SK-N-MC (cell line): ENCODE measurements around the gene GRID2.

ENCODE experiments used
- EZH2 ChIP-seq: fragments of 200-600 bp; sonication (generic); IDR thresholded peaks from one replicate; pipeline ENCODE4 v1.6.1; 2017; ENCODE audit warnings: antibody characterized with exemption
- FOXP2 ChIP-seq: optimal IDR thresholded peaks from 2 replicates; pipeline ENCODE3; 2011; ENCODE audit warnings: mild to moderate bottlenecking, moderate library complexity; ENCODE audit not compliant: insufficient read depth; ENCODE audit errors: extremely low read length, control extremely low read depth
- POLR2AphosphoS5 ChIP-seq: IDR thresholded peaks from 2 replicates; pipeline ENCODE4 v1.6.1; 2012; ENCODE audit warnings: mild to moderate bottlenecking, low read depth, low read length, borderline replicate concordance

DNA sequence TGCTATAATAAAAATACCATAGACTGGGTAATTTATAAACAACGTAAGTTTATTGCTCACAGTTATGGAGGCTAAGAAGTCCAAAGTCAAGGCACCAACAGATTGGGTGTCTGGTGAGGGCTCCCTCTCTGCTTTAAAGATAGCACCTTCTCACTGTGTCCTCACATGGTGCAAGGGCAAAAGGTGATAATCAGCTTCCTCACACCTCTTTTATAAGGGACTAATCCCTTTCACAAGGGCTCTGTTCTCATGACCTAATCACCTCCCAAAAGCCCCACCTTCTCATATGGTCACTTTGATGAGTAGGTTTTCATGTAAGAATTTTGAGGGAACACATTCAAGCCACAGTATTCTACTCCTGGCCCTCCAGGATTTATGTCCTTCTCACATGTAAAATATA, 883.1 kb downstream of the GRID2 start:
- TF ChIP-seq POLR2AphosphoS5 (no peak), EZH2 (no peak), FOXP2 (no peak)
